HG03064 (cell line): ENCODE measurements around the gene SCLY.

Source experiments
- ATAC-seq: cut with Tn5 transposase; IDR thresholded peaks from one replicate; pipeline ENCODE4 v1.9.1; 2021; ENCODE audit warnings: low read depth; ENCODE audit not compliant: unreplicated experiment

SCLY gene

DNA sequence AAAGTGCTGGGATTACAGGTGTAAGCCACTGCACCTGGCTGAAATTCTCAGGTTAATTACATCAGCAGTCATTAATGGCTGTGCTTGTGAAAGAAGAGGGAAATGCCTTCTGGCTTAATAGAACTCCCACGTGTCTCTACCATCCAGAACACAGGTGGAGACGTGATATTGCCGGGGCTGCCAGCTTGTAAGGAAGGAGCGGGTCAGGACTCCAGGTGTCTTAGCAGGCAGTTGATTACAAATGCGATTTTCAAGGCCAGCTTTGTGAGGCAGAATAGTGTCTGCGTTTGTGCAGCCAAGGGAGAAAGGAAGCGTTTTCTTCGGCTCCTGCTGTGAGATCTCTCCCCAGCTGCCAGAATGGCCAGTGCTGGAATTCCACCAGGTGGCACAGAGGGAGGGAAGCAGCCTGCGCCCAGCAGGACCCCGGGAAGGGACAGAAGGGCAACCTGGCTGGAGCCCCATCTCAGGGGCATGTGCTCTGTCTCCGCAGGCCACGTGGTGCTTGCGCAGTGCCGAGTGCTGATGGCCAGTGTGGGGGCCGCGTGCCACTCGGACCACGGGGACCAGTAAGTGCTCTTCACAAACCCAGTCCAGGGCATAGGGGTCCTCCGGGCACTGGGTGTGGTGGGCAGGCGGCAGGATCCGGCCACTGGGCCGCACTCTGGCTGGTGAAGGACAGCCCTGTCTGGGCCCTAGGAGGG lies 35.7 kb downstream of the SCLY start:
- no peak for ATAC-seq

DNA sequence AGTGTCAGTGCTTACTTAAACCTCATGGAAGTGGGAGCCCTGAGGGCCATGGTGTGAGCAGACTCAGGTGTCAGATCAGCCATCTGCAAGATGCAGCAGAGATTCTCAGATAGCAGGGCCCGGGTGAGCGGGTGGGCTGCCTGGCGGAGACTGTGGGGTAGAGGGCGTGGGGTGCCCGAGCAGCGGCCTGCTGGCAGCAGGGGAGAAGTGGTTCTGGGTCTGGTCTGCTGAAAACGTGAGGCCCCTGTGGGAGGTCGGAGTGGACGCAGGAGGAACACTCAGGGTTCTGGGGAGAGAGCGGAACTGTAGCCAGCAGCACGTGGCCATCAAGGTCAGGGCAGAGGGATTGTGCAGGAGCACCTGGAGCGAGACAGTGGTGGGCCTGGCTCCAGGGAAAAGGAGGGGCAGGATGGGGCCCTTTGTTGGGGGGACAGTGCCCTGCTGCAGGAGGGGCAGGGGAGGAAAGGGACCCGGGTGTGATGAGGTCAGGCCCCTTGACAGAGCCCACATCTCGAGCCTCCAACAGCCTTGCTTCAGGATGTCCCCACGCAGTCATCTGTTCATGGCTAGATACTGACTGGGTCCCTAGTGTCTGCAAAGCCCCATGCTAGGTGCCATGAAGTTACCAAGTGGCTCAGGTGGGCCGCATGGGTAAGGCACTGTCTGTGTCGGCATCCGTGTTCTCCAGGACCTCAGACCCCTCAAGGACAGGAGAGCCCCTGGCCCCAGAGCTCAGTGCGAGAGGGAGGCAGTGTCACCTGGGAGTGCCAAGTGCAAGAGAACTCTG lies 36.6 kb downstream of the SCLY start:
- ATAC-seq = no peak

DNA sequence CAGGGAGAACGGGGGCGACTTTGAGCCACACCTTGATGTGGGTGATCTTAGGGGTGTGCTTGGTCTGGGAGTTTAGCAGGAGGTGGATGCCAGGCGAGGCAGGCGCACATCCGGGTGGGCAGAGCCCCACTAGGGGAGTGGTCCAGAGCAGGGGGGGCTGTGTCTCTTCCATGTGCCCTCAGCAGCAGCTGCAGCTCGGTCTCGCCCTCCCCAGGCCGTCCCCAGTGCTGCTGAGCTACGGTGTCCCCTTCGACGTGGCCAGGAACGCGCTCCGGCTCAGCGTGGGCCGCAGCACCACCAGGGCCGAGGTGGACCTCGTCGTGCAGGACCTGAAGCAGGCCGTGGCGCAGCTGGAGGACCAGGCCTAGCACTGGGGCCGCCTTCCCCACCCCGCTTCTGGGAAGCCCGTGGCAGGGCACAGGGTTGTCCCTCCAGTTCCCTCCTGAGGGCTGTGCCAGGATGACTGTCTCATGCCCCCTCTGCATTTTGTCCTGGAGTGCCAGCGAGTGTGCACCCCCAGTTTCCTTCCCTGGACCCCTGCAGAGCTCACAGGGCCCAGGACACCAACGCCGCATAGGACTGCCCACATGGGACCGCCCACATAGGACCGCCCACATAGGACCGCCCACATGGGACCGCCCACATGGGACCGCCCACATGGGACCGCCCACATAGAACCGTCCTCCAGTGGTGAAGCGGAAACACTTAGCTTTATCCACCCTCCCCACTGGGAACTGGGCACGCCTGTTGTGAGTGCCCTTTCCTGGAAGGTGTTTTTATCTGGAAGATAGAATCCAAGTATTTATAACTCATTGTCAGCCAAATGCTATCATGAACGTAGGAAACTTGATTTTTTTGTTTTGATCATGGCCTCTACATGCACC lies 37.4 kb downstream of the SCLY start:
- no peak for ATAC-seq

DNA sequence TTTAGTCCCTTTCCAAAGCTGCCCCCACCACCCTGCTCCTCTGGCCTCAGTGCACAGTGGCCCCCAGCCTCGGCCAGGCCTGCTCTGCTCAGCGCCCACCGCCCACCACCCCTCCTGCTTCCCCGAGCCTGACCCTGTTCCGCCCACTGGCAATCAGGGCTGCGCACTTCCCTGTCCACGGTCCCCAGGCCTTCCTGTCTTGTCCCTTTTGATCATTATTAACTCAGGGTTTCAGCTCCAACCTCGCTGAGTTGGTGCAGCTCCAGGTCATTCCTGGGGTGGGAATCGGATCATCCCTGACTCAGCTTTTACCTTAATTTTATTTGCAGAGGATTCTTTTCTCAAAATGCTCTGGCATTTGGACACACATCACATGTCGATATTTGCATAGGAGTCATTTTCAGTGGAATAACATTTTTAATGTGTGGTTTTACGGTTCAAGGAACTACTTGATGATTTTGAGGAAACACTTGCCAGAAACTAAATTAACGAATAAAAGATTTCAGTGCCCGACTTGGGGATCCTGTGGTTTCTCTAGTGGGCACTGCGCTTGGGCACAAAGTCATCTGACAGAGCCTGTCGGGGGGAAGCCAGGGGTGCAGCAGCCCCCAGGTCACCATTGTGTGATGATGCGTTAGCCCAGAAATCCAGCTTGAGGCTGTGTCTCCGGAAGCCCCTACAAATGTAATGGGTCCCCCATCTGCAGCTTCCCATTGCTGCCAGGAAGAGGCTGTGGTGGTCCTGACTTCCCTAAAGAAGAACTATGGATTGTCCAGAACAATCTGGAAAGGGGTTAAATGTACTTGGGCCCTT lies 38.3 kb downstream of the SCLY start:
- no peak for ATAC-seq

GRCh38 chr2:238099714-238100048 lies 38.9 kb downstream of the SCLY start:
- ATAC-seq = no peak

GRCh38 chr2:238100049-238100820 lies 39.4 kb downstream of the SCLY start, which contains the start of gene ESPNL:
ESPNL (plus strand) TSS chr2:238100340; CDS start chr2:238100420, 80 bp downstream.
- ATAC-seq = no peak

GRCh38 chr2:238100821-238101771 lies 40.3 kb downstream of the SCLY start:
- ATAC-seq = no peak

GRCh38 chr2:238101891-238102841 lies 41.4 kb downstream of the SCLY start:
- ATAC-seq = no peak

GRCh38 chr2:238102865-238103264 lies 42.1 kb downstream of the SCLY start:
- ATAC-seq = no peak

- ATAC-seq = no peak
These were observed 42.8 kb downstream of the SCLY start for GRCh38 chr2:238103465-238104225.

GRCh38 chr2:238104226-238104690 lies 43.5 kb downstream of the SCLY start:
- no peak for ATAC-seq

GRCh38 chr2:238104691-238105371 lies 44.0 kb downstream of the SCLY start:
- no peak for ATAC-seq

GRCh38 chr2:238105506-238106338 lies 44.9 kb downstream of the SCLY start:
- ATAC-seq = no peak

GRCh38 chr2:238106339-238106697 lies 45.5 kb downstream of the SCLY start:
- no peak for ATAC-seq
